ENCODE results near the gene RAB11FIP4.

GRCh38 chr17:31581491-31581890 is 190.0 kb downstream of the RAB11FIP4 start:
- TF ChIP-seq CTCF (IDR thresholded peaks at IDR 0.05; ENCODE audit: borderline replicate concordance, extremely low read depth, low read length, poor library complexity, severe bottlenecking) (no peak), EZH2 (IDR thresholded peaks at IDR 0.05; ENCODE audit: borderline replicate concordance, low read depth, low read length, severe bottlenecking) (no peak)
